Measurements from ENCODE around the gene ARHGAP18. TPM values are rescaled to one million over a fixed set of nuclear protein-coding genes. Genes with fewer than 3 reads are reported as not detected.

ARHGAP18 gene
- 32.0 and 34.5 TPM in 2 replicates for total RNA-seq (2014; rRNA removed; shearing (Covaris generic))

GRCh38 chr6:129709769-129710449, at the start of gene ARHGAP18:
TSS of gene ARHGAP18 (minus strand) at chr6:129710177. CDS start at chr6:129710136, 41 bp downstream.
- peak; percentile 91 to 94 for DNase-seq (ENCODE audit: low read depth in 1 of 2, low spot score in 2 of 2)

GRCh38 chr6:129755787-129756186, 45.8 kb upstream of the ARHGAP18 start:
- no peak overlapping the region for H3K4me3 ChIP-seq
- no peaks in the 10 kb centered on the region for H3K4me1 ChIP-seq (replicated peaks)
- H3K27ac ChIP-seq: no peak overlapping the region
- 0 out of 2 replicates have a peak, but pooled peaks cover 5% of the 10 kb centered on the region for H3K27me3 ChIP-seq (replicated peaks)
- DNase-seq (ENCODE audit: low read depth in 1 of 2, low spot score in 2 of 2): no peak
- no peaks in the 10 kb centered on the region for H3K9me3 ChIP-seq (replicated peaks)
- no peaks in the 10 kb centered on the region for H3K36me3 ChIP-seq

More at GRCh38 chr6:129709769-129710449, at the start of gene ARHGAP18:
- peak within 1 kb of the TSS; percentile 32 for H3K27ac ChIP-seq
- H3K36me3 ChIP-seq: peaks cover 11% of the 10 kb centered on the region; the same call in 1 of the 2 replicates
- no peaks in the 10 kb centered on the region; the same call in 1 of the 2 replicates for H3K9me3 ChIP-seq (replicated peaks)
- peak within 1 kb of the TSS; percentile 46 for H3K4me3 ChIP-seq
- no peaks in the 10 kb centered on the region for H3K27me3 ChIP-seq (replicated peaks)
- peaks cover 20% of the 10 kb centered on the region for H3K4me1 ChIP-seq (replicated peaks)

- 0 out of 2 replicates have a peak, but pooled peaks cover 5% of the 10 kb centered on the region for H3K27me3 ChIP-seq (replicated peaks)
- no peak overlapping the region for H3K4me3 ChIP-seq
These were observed 44.8 kb upstream of the ARHGAP18 start for GRCh38 chr6:129754750-129755149.

GRCh38 chr6:129753422-129753821, 43.4 kb upstream of the ARHGAP18 start:
- H3K36me3 ChIP-seq: no peaks in the 10 kb centered on the region
- H3K9me3 ChIP-seq (replicated peaks): no peaks in the 10 kb centered on the region
- H3K27ac ChIP-seq: no peak overlapping the region

More at GRCh38 chr6:129754750-129755149, 44.8 kb upstream of the ARHGAP18 start:
- H3K27ac ChIP-seq: no peak overlapping the region
- H3K4me1 ChIP-seq (replicated peaks): peaks cover 2% of the 10 kb centered on the region
- H3K9me3 ChIP-seq (replicated peaks): no peaks in the 10 kb centered on the region
- no peaks in the 10 kb centered on the region for H3K36me3 ChIP-seq
- DNase-seq (ENCODE audit: low read depth in 1 of 2, low spot score in 2 of 2): no peak

GRCh38 chr6:129751384-129751783, 41.4 kb upstream of the ARHGAP18 start:
- H3K27me3 ChIP-seq (replicated peaks): no peaks in the 10 kb centered on the region
- peaks cover 20% of the 10 kb centered on the region for H3K4me1 ChIP-seq (replicated peaks)
- DNase-seq (ENCODE audit: low read depth in 1 of 2, low spot score in 2 of 2): no peak
- H3K4me3 ChIP-seq: no peak overlapping the region
- no peaks in the 10 kb centered on the region for H3K9me3 ChIP-seq (replicated peaks)
- no peak overlapping the region for H3K27ac ChIP-seq
- H3K36me3 ChIP-seq: no peaks in the 10 kb centered on the region

More at GRCh38 chr6:129753422-129753821, 43.4 kb upstream of the ARHGAP18 start:
- DNase-seq (ENCODE audit: low read depth in 1 of 2, low spot score in 2 of 2): no peak
- 0 out of 2 replicates have a peak, but pooled peaks cover under 1% of the 10 kb centered on the region for H3K27me3 ChIP-seq (replicated peaks)
- peaks cover 16% of the 10 kb centered on the region for H3K4me1 ChIP-seq (replicated peaks)
- H3K4me3 ChIP-seq: no peak overlapping the region

GRCh38 chr6:129750360-129750759, 40.4 kb upstream of the ARHGAP18 start:
- no peaks in the 10 kb centered on the region for H3K27me3 ChIP-seq (replicated peaks)
- DNase-seq (ENCODE audit: low read depth in 1 of 2, low spot score in 2 of 2): no peak
- no peaks in the 10 kb centered on the region for H3K9me3 ChIP-seq (replicated peaks)
- no peak overlapping the region for H3K27ac ChIP-seq
- peaks cover 20% of the 10 kb centered on the region for H3K4me1 ChIP-seq (replicated peaks)
- no peaks in the 10 kb centered on the region for H3K36me3 ChIP-seq
- no peak overlapping the region for H3K4me3 ChIP-seq

GRCh38 chr6:129749749-129750120, 39.8 kb upstream of the ARHGAP18 start:
- Histone ChIP-seq H3K36me3 (no peaks in the 10 kb centered on the region), H3K4me1 (replicated peaks) (peaks cover 24% of the 10 kb centered on the region), H3K27ac (peak overlapping the region; percentile 44), H3K27me3 (replicated peaks) (no peaks in the 10 kb centered on the region), H3K4me3 (no peak overlapping the region), H3K9me3 (replicated peaks) (no peaks in the 10 kb centered on the region)
- no peak for DNase-seq (ENCODE audit: low read depth in 1 of 2, low spot score in 2 of 2)

- peak in 1 of 2 experiments; percentile 45 for DNase-seq (ENCODE audit: low read depth in 1 of 2, low spot score in 2 of 2)
- Histone ChIP-seq H3K36me3 (no peaks in the 10 kb centered on the region), H3K4me1 (replicated peaks) (peaks cover 30% of the 10 kb centered on the region), H3K9me3 (replicated peaks) (no peaks in the 10 kb centered on the region), H3K4me3 (no peak overlapping the region), H3K27me3 (replicated peaks) (no peaks in the 10 kb centered on the region), H3K27ac (peak overlapping the region; percentile 44)
These were observed 39.1 kb upstream of the ARHGAP18 start for GRCh38 chr6:129748901-129749748.

- Histone ChIP-seq H3K36me3 (no peaks in the 10 kb centered on the region), H3K27ac (peak overlapping the region; percentile 44), H3K27me3 (replicated peaks) (no peaks in the 10 kb centered on the region), H3K4me1 (replicated peaks) (peaks cover 33% of the 10 kb centered on the region), H3K4me3 (no peak overlapping the region), H3K9me3 (replicated peaks) (no peaks in the 10 kb centered on the region)
- DNase-seq (ENCODE audit: low read depth in 1 of 2, low spot score in 2 of 2): peak; percentile 53 to 55
These were observed 38.4 kb upstream of the ARHGAP18 start for GRCh38 chr6:129748212-129748900.

- H3K27ac ChIP-seq: no peak overlapping the region
- H3K4me3 ChIP-seq: no peak overlapping the region
- H3K27me3 ChIP-seq (replicated peaks): no peaks in the 10 kb centered on the region
- H3K9me3 ChIP-seq (replicated peaks): no peaks in the 10 kb centered on the region
- no peaks in the 10 kb centered on the region for H3K36me3 ChIP-seq
- H3K4me1 ChIP-seq (replicated peaks): peaks cover 33% of the 10 kb centered on the region
- DNase-seq (ENCODE audit: low read depth in 1 of 2, low spot score in 2 of 2): no peak
These were observed 37.7 kb upstream of the ARHGAP18 start for GRCh38 chr6:129747588-129748112.

GRCh38 chr6:129744880-129745237, 34.9 kb upstream of the ARHGAP18 start:
- no peaks in the 10 kb centered on the region for H3K9me3 ChIP-seq (replicated peaks)
- no peak overlapping the region for H3K27ac ChIP-seq
- H3K27me3 ChIP-seq (replicated peaks): no peaks in the 10 kb centered on the region
- no peak for DNase-seq (ENCODE audit: low read depth in 1 of 2, low spot score in 2 of 2)
- H3K36me3 ChIP-seq: no peaks in the 10 kb centered on the region
- no peak overlapping the region for H3K4me3 ChIP-seq
- peaks cover 31% of the 10 kb centered on the region for H3K4me1 ChIP-seq (replicated peaks)

- no peaks in the 10 kb centered on the region for H3K36me3 ChIP-seq
- H3K9me3 ChIP-seq (replicated peaks): no peaks in the 10 kb centered on the region
- no peak overlapping the region for H3K27ac ChIP-seq
These were observed 34.4 kb upstream of the ARHGAP18 start for GRCh38 chr6:129744201-129744879.

GRCh38 chr6:129740013-129740412, 30.0 kb upstream of the ARHGAP18 start:
- no peaks in the 10 kb centered on the region for H3K9me3 ChIP-seq (replicated peaks)
- H3K4me1 ChIP-seq (replicated peaks): peaks cover 11% of the 10 kb centered on the region
- no peak for DNase-seq (ENCODE audit: low read depth in 1 of 2, low spot score in 2 of 2)
- H3K27ac ChIP-seq: no peak overlapping the region
- H3K27me3 ChIP-seq (replicated peaks): no peaks in the 10 kb centered on the region
- no peaks in the 10 kb centered on the region for H3K36me3 ChIP-seq
- H3K4me3 ChIP-seq: no peak overlapping the region

More at GRCh38 chr6:129744201-129744879, 34.4 kb upstream of the ARHGAP18 start:
- Histone ChIP-seq H3K27me3 (replicated peaks) (no peaks in the 10 kb centered on the region), H3K4me3 (no peak overlapping the region), H3K4me1 (replicated peaks) (peaks cover 26% of the 10 kb centered on the region)
- peak; percentile 48 to 63 for DNase-seq (ENCODE audit: low read depth in 1 of 2, low spot score in 2 of 2)

Measured in SJSA1 (cell line).